ENCODE data around the gene CNNM3.

- no peak for TF ChIP-seq CTCF (IDR thresholded peaks at IDR 0.05; ENCODE audit: poor library complexity)
- TF ChIP-seq EZH2 (IDR thresholded peaks at IDR 0.05; ENCODE audit: borderline replicate concordance) = no peak
- no peak for TF ChIP-seq EZH2phosphoT487 (IDR thresholded peaks at IDR 0.05; ENCODE audit: low read depth, severe bottlenecking, unreplicated experiment)
Observed at GRCh38 chr2:96835830-96836229, 19.8 kb downstream of the CNNM3 start.

All from hepatocyte (in vitro differentiated cells).